22Rv1 (cell line): ENCODE results near the gene P2RY8.

Experiments
- CTCF ChIP-seq: fragments of 450-650 bp; IDR thresholded peaks from 2 replicates; pipeline ENCODE4 v1.5.1; 2017; ENCODE audit warnings: mild to moderate bottlenecking
- ZFX ChIP-seq: fragments of 450-650 bp; IDR thresholded peaks from 2 replicates; pipeline ENCODE4 v1.6.1; 2017; ENCODE audit warnings: antibody characterized with exemption, borderline replicate concordance

- TF ChIP-seq CTCF (no peak), ZFX (no peak)
These were observed 116.6 kb downstream of the P2RY8 start for GRCh38 chrX:1420371-1420770.
